Stimulated activated CD8-positive, alpha-beta memory T cell treated with anti-CD3 and anti-CD28 coated beads, Interleukin-7, amount 100 ng/mL, for 4 hours (primary cell): ENCODE results near the gene BOLA2B.
"Not testable (repeated sequence)": the region's sequence is repeated elsewhere in the genome, so short reads cannot be mapped to it uniquely, and the experiment has no call there.

Experiments used
- DNase-seq, 2 donors: peaks; one replicate each; pipeline ENCODE4 v3.0.0-alpha.2; 2020; ENCODE audit warnings: low read depth in 2 of 2

The BOLA2B gene

DNA sequence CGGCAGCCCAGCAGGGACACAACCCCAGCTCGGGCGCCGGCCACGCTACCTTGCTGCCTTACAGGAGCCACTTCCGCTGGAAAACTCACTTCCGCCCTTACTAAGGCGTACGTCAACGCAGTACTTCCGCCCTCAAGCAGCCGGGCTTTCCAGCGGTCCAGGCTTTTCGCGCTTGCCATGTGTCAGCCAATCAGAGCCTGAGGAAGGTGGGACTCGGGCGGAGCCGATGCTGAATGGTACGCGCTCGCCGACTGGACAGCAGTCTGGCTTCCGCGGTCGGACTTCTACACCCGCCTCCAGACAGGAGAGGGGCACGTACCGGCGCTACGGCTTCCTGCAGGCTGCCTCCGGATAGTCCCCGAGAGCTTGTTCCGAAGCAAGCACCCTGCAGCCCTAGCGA, at the start of gene BOLA2B, which contains the start of gene SLX1A:
Gene BOLA2B (minus strand): TSS at position 52 of the 400 bp plus-strand sequence. CDS start 71 bp downstream, outside the sequence.
Gene SLX1A (plus strand): TSS at position 261 of the 400 bp plus-strand sequence. CDS start 210 bp downstream, outside the sequence.
- not testable (repeated sequence) for DNase-seq

DNA sequence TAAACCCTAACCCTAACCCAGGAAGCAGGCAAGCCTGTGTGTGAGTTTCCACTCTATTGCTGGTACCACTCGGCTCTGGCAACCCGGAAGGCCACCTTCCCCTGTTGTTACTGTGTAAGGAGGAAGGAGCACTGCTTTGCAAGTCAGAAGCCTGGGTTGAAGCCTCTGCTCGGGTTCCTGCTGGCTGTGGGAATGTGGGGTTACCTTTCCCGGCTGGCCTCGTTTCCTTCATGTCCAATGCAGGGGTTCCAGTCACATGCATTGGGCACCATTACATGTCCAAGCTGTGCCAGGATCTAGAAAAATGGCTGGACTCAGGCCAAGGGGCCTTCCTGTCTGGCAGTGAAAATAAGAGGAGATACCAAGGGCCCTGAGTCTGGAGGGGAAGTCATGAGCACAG, 23.6 kb upstream of the BOLA2B start:
- not testable (repeated sequence) for DNase-seq

DNA sequence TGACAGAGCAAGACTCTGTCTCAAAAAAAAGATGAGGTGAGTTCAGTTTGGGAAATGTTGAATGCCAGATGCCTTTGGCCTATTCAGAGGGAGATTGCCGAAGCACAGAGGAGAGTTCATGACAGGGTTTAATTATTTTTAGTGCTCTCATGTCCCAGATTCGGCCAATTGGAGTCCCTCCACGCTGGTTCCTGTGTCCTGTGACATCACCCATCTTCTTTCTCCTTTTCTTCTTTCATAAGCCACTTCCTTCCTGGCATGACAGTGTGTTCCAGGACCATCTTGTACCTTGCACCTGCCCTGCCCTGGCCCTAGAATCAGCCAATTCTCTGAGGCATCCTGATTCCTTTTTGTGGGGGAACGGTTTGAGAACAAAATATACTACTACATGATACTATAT, 17.9 kb upstream of the BOLA2B start:
- not testable (repeated sequence) for DNase-seq

DNA sequence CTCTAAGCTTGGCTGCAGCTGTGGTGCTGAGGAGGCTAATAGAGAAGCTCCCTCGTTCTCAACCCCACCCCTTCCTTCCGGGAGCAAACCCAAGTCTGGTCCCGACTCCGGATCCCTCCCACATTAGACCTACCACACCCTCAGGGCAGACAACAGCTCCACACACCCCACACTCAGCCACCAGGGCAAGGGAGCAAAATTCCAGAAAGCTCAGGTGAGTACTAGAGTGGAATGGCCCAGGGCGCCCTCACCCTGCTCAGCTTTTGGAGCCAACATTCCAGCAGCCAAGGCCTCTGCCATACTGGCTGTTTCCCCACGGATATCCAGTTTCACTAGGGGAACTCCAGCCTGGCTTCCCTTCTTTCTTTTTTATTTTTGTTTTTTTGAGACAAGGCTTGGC, 15.6 kb upstream of the BOLA2B start:
- peak in 1 of 2 donors; percentile 14 for DNase-seq

DNA sequence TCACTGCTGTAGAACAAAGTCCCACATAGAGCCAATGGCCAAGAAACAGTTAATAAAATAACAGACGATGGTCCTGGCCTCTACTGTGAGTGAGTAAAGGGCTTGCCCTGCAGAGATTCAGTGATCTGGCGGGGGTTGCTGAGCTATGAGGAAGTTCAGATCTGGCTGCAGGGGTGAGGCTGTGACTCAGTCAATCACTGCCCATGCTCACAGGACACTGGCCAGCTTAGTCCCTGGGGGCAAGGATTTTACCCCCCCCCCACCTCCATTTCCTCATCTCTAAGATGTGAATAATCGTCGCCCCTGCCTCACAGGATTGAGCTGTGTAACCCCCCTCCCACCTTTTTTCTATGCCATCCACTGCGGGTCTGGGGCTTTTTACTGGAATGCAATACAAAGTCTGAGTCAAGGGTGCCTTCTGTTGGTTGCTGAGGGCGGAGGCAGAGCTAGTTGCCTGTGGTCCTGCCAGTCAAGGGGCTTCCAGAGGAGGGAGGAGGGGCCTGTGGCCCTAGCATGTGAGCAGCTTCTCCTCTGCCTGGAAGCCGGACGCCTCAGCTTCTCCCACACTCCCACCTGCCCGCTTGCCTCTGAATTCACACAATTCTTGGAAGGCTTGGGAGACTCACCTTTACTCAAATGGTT, 13.7 kb upstream of the BOLA2B start:
- DNase-seq = not testable (repeated sequence)

DNA sequence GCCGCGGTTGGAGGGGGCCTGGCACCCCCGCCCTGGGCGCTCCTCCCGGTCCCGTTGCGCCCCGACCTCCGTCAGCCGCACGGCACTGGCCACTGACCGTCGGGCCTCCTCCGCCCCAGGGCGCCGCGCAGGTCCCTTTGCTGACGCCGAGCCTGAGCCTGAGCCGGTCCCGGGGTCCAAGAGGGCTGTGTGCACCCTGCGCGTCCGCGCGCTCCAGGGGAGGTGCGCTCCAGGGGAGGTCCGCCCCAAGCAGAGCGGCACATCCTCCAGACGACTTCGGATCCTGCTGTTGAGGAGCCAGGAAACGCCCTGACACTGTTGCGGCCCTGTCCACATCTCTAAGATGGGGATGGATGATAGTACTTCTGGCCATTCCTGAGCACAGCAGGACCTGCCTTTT, 12.8 kb upstream of the BOLA2B start:
- DNase-seq = not testable (repeated sequence)

DNA sequence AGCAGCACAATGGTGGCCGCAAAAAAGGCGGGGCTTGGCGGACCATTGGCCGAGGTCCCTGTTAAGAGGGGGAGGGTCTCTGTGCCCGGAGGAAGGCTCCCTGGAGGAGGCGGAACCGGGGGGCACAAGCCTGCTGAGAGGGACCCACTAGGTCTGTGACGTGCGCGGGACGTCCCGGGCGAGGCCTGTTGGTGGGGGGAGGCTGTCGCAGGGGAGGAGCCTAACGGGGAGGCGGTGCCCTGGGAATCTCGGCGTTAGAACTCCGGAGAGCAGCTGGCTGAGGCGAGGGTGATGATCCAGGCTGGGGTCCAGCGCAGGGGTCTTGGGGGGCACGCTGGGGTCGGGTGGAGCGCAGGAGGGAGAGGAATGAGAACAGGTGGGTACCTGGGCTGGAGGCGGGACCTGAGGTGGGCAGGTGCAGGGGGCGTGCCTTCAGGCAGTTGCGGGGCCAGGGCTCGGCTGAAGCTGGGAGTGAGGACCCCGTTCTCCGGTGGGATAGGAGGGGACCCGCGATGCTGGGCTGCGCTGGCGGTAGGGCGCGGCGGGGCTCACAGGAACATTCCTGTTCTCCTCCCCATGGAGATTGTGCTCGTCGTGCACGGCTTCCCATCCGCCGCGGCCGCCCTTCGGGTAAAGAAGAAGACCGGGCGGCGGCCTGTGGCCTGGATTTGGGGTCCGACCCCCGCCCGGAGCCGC, 12.2 kb upstream of the BOLA2B start:
- DNase-seq = not testable (repeated sequence)

DNA sequence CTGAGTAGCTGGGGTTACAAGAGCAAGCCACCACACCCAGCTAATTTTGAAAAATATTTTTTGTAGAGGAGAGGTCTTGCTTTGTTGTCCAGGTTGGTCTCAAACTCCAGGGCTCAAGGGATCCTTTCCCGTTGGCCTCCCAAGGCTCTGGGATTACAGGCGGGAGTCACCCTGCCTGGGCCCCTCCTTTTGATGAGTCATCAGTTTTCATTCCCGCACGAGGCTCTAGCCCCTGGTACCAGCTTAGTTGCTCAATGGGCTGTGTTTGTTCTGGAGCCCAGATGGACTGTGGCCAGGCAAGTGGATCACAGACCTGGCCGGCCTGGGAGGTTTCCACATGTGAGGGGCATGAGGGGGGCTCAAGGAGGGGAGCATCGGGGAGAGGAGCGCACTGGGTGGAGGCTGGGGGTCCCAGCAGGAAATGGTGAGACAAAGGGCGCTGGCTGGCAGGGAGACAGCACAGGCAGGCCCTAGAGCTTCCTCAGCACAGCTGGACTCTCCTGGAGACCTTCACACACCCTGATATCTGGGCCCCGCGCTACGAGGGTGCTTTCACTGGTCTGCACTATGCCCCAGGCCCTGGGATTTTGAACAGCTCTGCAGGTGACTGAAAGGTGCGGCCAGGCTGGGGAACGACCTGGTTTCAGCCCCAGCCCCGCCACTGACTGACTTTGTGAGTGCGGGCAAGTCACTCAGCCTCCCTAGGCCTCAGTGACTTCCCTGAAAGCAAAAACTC, 6.3 kb upstream of the BOLA2B start:
- DNase-seq = not testable (repeated sequence)

DNA sequence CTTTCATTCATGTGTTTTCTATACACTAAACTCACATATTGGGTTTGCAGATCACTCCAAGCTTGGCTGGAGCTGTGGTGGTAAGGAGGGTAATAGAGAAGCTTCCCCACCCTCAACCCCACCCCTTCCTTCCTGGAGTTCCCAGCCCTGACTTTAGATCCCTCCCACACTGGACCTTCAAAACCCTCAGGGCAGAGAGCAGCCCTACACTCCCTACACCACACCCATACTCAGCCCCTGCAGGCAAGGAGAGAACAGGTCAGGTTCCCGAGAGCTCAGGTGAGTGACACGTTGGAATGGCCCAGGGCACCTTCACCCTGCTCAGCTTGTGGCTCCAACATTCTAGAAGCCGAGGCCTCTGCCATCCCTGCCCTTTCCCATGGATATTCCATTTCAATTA, 5.6 kb upstream of the BOLA2B start, which contains the start of gene SULT1A3:
Gene SULT1A3 (plus strand): TSS at position 207 of the 400 bp plus-strand sequence. CDS start 1,474 bp downstream, outside the sequence.
- not testable (repeated sequence) for DNase-seq

DNA sequence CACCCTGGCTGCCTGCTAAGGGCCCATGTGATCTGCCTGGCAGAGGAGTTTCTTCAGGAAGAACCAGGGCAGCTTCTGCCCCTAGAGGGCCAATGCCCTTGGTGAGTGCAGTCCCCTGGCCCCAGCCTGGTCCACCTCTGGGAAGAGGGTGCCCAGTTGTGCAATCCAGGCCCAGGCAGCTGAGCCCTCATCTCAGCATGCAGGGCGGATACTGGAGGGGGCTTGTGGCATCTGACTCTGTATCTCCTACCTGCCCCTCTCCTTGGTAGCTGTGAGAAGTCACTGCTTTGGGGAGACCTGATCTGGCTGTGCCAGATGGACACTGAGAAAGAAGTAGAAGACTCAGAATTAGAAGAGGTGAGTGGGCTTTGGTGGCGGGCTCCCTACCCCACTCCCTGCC, 3.5 kb upstream of the BOLA2B start:
- DNase-seq = not testable (repeated sequence)

DNA sequence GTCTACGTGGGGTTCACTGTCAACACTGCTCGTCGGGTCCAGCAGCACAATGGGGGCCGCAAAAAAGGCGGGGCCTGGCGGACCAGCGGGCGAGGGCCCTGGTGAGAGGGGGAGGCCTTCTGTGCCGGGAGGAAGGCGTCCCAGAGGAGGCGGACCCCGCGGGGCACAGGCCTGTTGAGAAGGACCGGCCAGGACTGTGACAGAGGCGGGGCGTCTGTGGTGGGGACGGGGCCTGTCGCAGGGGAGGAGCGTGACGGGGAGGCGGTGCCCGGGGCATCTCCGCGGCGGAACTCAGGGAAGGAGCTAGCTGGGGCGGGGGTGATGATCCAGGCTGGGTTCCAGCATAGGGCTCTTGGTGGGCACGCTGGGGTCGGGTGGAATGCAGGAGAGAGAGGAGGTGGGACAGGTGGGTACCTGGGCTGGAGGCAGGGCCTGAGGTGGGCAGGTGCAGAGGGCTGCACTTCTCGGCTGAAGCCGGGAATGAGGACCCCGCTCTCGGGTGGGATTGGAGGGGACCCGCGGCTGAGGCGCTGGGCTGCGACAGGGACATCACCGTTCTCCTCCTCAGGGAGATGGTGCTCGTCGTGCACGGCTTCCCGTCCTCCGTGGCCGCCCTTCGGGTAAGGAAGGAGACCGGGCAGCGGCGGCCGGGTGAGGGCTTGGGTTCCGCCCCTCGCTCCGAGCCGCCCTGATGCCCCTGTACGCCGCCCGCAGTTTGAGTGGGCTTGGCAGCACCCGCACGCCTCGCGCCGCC, 883 bp upstream of the BOLA2B start:
- DNase-seq = not testable (repeated sequence)

DNA sequence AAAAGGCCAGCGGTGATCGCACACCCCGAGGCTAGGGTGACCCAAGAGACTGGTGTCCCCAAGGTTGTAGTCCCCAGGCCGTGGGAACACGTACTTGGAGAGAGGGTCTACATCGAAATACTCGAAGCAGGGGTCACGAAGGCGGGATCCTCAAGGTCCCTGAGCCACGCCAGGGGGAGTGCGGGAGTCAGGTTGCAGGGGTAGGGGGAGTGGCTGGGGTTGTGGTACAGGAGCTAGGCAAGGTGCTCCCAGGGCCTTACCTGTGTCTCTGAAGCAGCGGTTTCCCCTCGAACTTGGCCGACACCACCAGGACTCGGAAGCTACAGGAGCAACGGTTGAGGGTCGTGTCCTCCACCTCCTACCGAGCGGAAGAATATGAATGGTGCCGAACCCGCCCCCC, 368 bp downstream of the BOLA2B start:
- DNase-seq = not testable (repeated sequence)

DNA sequence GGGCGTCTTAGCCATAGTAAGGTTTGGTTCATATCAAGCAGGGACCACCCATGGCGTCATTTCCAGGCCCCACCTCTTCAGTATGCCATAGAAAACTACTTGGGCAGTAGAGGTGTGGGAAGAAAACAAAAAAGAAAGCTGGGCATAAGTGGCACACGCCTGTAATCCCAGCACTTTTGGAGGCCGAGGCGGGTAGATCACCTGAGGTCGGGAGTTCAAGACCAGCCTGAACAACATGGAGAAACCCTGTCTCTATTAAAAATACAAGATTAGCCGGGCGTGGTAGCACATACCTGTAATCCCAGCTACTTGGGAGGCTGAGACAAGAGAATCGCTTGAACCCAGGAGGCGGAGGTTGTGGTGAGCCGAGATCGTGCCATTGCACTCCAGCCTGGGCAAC, 2.3 kb downstream of the BOLA2B start:
- DNase-seq = not testable (repeated sequence)

DNA sequence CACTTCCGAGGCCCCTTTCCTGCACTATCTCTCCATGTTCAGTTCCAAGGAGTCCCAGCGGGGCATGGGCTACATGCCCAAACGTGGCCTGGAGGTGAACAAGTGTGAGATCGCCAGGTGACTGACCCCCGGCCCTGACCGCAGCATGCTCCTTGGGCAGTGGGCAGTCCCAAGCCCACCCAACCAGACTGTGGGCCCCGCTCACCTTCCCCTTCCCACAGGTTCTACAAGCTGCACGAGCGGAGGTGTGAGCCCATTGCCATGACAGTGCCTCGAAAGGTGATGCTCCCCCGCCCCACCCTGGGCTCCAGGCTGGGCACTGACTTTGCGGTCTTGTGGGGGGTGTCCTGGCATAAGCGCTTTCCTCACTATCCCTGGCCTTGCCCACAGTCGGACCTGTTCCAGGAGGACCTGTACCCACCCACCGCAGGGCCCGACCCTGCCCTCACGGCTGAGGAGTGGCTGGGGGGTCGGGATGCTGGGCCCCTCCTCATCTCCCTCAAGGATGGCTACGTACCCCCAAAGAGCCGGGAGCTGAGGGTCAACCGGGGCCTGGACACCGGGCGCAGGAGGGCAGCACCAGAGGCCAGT, 5.4 kb downstream of the BOLA2B start:
- DNase-seq = no peak

DNA sequence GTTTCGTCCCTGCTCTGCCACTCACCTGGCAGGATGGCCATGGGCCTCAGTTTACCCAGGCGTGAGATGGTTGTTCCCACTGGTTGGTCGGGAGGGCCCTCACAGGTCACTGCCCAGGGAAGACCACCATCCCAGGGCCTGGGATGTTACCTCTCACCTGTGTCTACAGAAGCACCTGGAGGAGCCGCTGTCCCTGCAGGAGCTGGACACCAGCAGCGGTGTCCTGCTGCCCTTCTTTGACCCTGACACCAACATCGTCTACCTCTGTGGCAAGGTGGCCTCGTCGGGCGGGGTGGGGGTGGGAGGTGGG, 6.0 kb downstream of the BOLA2B start:
- DNase-seq = no peak

DNA sequence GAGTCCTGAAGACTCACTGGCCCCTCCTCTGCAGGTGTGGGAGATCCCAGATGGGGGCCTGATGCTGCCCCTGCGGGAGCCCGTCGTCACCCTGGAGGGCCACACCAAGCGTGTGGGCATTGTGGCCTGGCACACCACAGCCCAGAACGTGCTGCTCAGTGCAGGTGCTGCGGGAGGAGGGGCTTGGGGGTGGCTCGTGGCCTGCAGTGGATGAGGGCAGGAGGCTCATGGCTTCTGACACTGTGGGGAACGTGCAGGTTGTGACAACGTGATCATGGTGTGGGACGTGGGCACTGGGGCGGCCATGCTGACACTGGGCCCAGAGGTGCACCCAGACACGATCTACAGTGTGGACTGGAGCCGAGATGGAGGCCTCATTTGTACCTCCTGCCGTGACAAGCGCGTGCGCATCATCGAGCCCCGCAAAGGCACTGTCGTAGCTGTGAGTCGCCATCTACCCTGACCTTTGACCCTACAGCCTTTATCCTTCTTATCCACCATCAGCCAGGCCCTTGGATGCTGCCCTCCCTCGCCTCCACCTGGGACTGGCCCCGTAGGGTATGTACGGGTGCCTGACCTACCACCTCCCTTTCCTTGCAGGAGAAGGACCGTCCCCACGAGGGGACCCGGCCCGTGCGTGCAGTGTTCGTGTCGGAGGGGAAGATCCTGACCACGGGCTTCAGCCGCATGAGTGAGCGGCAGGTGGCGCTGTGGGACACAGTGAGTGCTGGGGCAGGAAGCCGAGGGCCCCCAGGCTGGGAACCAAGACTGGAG, 6.5 kb downstream of the BOLA2B start:
- DNase-seq = peak; percentile 73 to 78

DNA sequence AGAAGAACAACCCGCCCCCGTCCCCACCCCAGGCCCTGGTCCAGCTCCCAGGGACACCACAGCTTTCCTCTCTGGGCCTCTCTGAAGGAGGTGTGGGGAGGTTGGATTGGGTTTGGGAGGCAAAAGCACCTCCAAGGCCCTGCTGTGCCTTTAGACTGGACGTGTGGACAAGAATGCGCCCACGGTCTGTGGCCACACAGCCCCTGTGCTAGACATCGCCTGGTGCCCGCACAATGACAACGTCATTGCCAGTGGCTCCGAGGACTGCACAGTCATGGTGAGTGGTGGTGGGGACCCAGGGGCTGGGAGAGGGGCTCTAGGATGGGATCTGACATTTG, 7.1 kb downstream of the BOLA2B start:
- no peak for DNase-seq

DNA sequence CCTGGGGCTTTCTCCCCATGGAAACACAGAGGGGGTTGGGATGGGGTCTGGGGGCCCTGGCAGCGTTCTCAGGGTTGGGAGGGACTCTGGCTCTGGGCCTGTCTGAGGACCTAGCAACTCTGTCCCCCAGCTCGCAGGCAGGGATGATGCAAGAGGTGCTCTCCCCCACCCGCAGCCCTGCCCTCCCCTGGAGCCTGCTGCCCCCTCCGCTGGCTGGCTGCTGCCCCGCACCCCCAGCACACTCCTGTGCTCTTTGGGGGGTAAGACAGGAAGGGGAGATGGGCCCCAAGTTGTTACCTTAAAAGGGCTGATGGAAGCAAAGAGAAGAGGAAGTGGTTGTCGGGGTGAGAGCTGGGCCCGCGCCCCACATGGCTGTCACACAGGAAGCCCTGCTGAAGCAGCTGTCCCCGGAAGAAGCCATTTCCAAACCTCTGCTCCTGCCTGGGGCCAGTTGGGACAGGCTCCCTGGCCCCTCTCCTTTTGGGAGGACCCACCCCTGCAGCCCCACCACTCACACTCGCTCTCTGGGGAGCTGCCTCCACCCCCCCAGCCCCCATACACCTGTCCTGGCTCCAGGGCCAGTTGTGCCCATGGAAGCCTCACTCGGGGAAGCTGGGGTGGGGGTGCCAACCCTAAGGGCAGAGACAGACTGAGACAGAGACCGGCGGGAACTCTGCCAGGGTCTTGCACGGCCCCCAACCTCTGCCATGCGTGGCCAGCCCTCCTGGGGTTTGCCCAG, 7.6 kb downstream of the BOLA2B start:
- DNase-seq = peak; percentile 73 to 81

DNA sequence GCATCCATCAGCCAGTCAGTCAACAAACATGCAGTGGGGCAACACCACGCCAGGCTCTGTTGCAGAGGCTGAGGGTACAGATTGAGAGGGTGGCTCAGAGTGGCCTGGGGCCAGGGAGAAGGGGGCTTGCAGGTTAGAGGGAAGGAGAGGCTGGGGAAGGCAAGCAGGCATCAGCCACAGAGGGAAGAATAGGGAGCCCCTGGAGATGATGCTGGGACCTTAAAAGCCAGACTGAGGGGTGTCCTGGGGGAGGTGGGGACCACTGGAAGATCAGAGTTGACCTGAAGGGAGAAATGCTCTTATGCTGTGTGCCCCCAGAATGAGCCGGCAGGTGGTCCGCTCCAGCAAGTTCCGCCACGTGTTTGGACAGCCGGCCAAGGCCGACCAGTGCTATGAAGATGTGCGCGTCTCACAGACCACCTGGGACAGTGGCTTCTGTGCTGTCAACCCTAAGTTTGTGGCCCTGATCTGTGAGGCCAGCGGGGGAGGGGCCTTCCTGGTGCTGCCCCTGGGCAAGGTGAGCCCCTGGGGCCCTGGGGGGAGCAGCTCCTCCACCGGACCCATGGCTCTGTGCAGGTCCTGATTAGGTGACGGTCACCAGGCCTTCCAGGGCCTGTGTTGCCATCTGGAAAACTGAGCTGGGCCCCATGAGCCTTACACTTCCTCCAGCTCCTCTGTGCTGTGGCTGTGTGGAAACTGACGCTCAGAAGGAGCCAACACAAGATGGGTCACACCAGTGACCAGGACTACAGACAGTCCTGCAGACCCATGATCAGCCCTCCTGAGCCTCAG, 8.4 kb downstream of the BOLA2B start:
- DNase-seq = peak in 1 of 2 donors; percentile 12
